Renal pelvis (tissue), 4 donors: ENCODE measurements around the gene SAYSD1. TPM values are rescaled to one million over a fixed set of nuclear protein-coding genes. Genes with fewer than 3 reads are reported as not detected.

Experiments
- DNase-seq: peaks from one replicate; pipeline ENCODE4 v3.0.0-alpha.2; 2013
- polyA plus RNA-seq, 3 donors: library from polyadenylated mRNA; unstranded; fragments of 120-200 nt; gene quantifications; one replicate each; pipeline ENCODE4 v1.2.1, GENCODE V29; 2013; ENCODE audit not compliant: insufficient read length in 3 of 3

The SAYSD1 gene
- polyA plus RNA-seq, 3 donors: 19.5 to 22.4 (median 19.8) TPM

GRCh38 chr6:39083231-39083634, 31.8 kb downstream of the SAYSD1 start:
- no peak for DNase-seq

- no peak for DNase-seq
Observed at GRCh38 chr6:39082310-39082709, 32.7 kb downstream of the SAYSD1 start.

- DNase-seq: no peak
Observed at GRCh38 chr6:39080246-39080875, 34.6 kb downstream of the SAYSD1 start.

GRCh38 chr6:39079197-39080125, 35.5 kb downstream of the SAYSD1 start:
- DNase-seq: no peak

GRCh38 chr6:39078695-39079094, 36.3 kb downstream of the SAYSD1 start:
- no peak for DNase-seq

GRCh38 chr6:39077882-39078594, 36.9 kb downstream of the SAYSD1 start:
- DNase-seq: no peak

- DNase-seq: no peak
Observed at GRCh38 chr6:39076623-39077535, 38.1 kb downstream of the SAYSD1 start.

- DNase-seq: no peak
Observed at GRCh38 chr6:39075807-39076622, 39.0 kb downstream of the SAYSD1 start.

- DNase-seq: no peak
Observed at GRCh38 chr6:39075010-39075686, 39.8 kb downstream of the SAYSD1 start.

- no peak for DNase-seq
Observed at GRCh38 chr6:39074486-39074885, 40.5 kb downstream of the SAYSD1 start.

- no peak for DNase-seq
Observed at GRCh38 chr6:39073471-39074355, 41.3 kb downstream of the SAYSD1 start.

- DNase-seq: no peak
Observed at GRCh38 chr6:39072830-39073229, 42.2 kb downstream of the SAYSD1 start.

- no peak for DNase-seq
Observed at GRCh38 chr6:39068391-39068790, 46.6 kb downstream of the SAYSD1 start.

GRCh38 chr6:39065561-39065960, 49.4 kb downstream of the SAYSD1 start:
- no peak for DNase-seq

- no peak for DNase-seq
Observed at GRCh38 chr6:39063526-39063925, 51.5 kb downstream of the SAYSD1 start.

GRCh38 chr6:39062014-39062740, 52.8 kb downstream of the SAYSD1 start:
- DNase-seq: no peak

GRCh38 chr6:39061588-39061987, 53.4 kb downstream of the SAYSD1 start:
- no peak for DNase-seq

GRCh38 chr6:39061182-39061581, 53.8 kb downstream of the SAYSD1 start:
- no peak for DNase-seq
